GM12878 (cell line): ENCODE measurements around the gene RPGR.

Source experiments
- MXI1 ChIP-seq: fragments of 150-350 bp; IDR thresholded peaks from 2 replicates; pipeline ENCODE4 v1.6.1; 2011; ENCODE audit warnings: low read depth, mild to moderate bottlenecking, inconsistent platforms, low read length, improper control_type of control experiment
- POLR2A ChIP-seq: IDR thresholded peaks from 2 replicates; pipeline ENCODE4 v1.6.1; 2011; ENCODE audit warnings: low read depth, mild to moderate bottlenecking, low read length
- SPI1 ChIP-seq: IDR thresholded peaks from 2 replicates; pipeline ENCODE4 v1.6.1; 2011; ENCODE audit warnings: low read depth, mild to moderate bottlenecking, low read length, moderate library complexity, borderline replicate concordance; ENCODE audit not compliant: insufficient read depth
- TF ChIP-seq, protein P1 (sequence below): IDR thresholded peaks from 2 replicates; pipeline ENCODE4 v1.6.1; 2012; ENCODE audit warnings: mild to moderate bottlenecking, low read depth, low read length
- TF ChIP-seq, protein P2 (sequence below): IDR thresholded peaks from 2 replicates; pipeline ENCODE4 v1.6.1; 2012; ENCODE audit warnings: low read depth, low read length, improper control_type of control experiment

DNA sequence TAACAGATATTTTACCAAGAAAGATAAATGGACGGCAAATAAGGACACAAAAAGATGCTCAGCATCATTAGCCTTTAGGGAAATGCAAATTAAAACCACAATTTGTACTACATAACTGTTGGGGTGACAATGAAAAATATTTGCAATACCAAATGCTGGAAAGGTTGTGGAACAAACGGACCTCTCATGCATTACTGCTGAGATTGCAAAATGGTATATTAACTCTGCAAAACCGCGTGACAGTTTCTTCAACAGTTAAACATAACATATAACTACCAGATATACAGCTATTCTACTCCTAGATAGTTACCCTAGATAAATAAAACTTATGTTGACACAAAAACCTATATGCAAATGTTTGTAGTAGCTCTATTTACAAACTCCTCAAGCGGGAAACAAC lies 18.8 kb upstream of the RPGR start:
- no peak for TF ChIP-seq MXI1
- TF ChIP-seq, protein P1, sequence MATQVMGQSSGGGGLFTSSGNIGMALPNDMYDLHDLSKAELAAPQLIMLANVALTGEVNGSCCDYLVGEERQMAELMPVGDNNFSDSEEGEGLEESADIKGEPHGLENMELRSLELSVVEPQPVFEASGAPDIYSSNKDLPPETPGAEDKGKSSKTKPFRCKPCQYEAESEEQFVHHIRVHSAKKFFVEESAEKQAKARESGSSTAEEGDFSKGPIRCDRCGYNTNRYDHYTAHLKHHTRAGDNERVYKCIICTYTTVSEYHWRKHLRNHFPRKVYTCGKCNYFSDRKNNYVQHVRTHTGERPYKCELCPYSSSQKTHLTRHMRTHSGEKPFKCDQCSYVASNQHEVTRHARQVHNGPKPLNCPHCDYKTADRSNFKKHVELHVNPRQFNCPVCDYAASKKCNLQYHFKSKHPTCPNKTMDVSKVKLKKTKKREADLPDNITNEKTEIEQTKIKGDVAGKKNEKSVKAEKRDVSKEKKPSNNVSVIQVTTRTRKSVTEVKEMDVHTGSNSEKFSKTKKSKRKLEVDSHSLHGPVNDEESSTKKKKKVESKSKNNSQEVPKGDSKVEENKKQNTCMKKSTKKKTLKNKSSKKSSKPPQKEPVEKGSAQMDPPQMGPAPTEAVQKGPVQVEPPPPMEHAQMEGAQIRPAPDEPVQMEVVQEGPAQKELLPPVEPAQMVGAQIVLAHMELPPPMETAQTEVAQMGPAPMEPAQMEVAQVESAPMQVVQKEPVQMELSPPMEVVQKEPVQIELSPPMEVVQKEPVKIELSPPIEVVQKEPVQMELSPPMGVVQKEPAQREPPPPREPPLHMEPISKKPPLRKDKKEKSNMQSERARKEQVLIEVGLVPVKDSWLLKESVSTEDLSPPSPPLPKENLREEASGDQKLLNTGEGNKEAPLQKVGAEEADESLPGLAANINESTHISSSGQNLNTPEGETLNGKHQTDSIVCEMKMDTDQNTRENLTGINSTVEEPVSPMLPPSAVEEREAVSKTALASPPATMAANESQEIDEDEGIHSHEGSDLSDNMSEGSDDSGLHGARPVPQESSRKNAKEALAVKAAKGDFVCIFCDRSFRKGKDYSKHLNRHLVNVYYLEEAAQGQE: no peak
- TF ChIP-seq POLR2A: no peak
- TF ChIP-seq, protein P2, sequence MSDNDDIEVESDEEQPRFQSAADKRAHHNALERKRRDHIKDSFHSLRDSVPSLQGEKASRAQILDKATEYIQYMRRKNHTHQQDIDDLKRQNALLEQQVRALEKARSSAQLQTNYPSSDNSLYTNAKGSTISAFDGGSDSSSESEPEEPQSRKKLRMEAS: no peak
- no peak for TF ChIP-seq SPI1
